IMR-90 (cell line): ENCODE results near the gene AMACR. TPM values are rescaled to one million over a fixed set of nuclear protein-coding genes. Genes with fewer than 3 reads are reported as not detected.

ENCODE experiments used
- ATAC-seq: fragments of 200-7000 bp; cut with Tn5 transposase; 2 replicates; pipeline ENCODE4 v1.9.1; 2020; ENCODE audit warnings: low read depth, mild to moderate bottlenecking, moderate library complexity
- BruUV-seq: library from RNA; stranded (reverse); fragments of 400-500 nt; replicated peaks from 2 replicates; lab custom pipeline; 2021; lab: Mats Ljungman, UMichigan
- CTCF ChIA-PET: fragments of 300-600 bp; formaldehyde crosslinking; extraction: SDS; loops from one replicate; lab custom pipeline; 2021; ENCODE audit warnings: antibody characterized with exemption; lab: Yijun Ruan, JAX
- POLR2A ChIA-PET: fragments of 300-600 bp; sonication (Branson Sonifier 250); formaldehyde crosslinking; loops from one replicate; lab custom pipeline; 2022; ENCODE audit warnings: antibody characterized with exemption; ENCODE audit not compliant: unreplicated experiment; lab: Charles Lee
- DNase-seq: peaks from one replicate; pipeline ENCODE4 v3.0.0; 2013
- H2AFZ ChIP-seq: replicated peaks from 2 replicates; pipeline ENCODE3; 2013; ENCODE audit warnings: low read length, mild to moderate bottlenecking; ENCODE audit not compliant: poor library complexity
- H2AK5ac ChIP-seq: 2 replicates; pipeline ENCODE4 v1.6.1; 2013; ENCODE audit warnings: low read depth, low read length, inconsistent platforms
- H2AK9ac ChIP-seq: replicated peaks from 2 replicates; pipeline ENCODE3; 2013; ENCODE audit warnings: mild to moderate bottlenecking, low read depth, low read length, moderate library complexity; ENCODE audit not compliant: poor library complexity
- H2BK120ac ChIP-seq: 2 replicates; pipeline ENCODE4 v1.6.1; 2013; ENCODE audit warnings: low read depth, low read length, inconsistent platforms
- H2BK15ac ChIP-seq: 3 replicates; pipeline ENCODE4 v1.6.1; 2013; ENCODE audit warnings: low read depth, low read length, inconsistent platforms
- H2BK20ac ChIP-seq: 2 replicates; pipeline ENCODE4 v1.6.1; 2013; ENCODE audit warnings: low read depth, mild to moderate bottlenecking, inconsistent platforms, low read length, moderate library complexity
- H2BK5ac ChIP-seq: 2 replicates; pipeline ENCODE4 v1.6.1; 2013; ENCODE audit warnings: mild to moderate bottlenecking, low read depth, low read length, inconsistent platforms; ENCODE audit not compliant: poor library complexity, severe bottlenecking
- H3K14ac ChIP-seq: replicated peaks from 2 replicates; pipeline ENCODE4 v1.6.1; 2013; ENCODE audit warnings: low read depth, low read length, inconsistent platforms
- H3K18ac ChIP-seq: 2 replicates; pipeline ENCODE4 v1.6.1; 2013; ENCODE audit warnings: low read depth, low read length, control low read depth
- H3K23ac ChIP-seq: 2 replicates; pipeline ENCODE4 v1.6.1; 2013; ENCODE audit warnings: low read depth, low read length, inconsistent platforms
- H3K27ac ChIP-seq: 2 replicates; pipeline ENCODE4 v1.5.1; 2013; ENCODE audit warnings: mild to moderate bottlenecking, control low read depth, low read length; ENCODE audit not compliant: insufficient read depth
- H3K27me3 ChIP-seq: 2 replicates; pipeline ENCODE4 v1.6.1; 2013; ENCODE audit warnings: low read length; ENCODE audit not compliant: control insufficient read depth, insufficient read depth
- H3K36me3 ChIP-seq: 2 replicates; pipeline ENCODE4 v1.6.1; 2013; ENCODE audit warnings: low read length, mixed read lengths; ENCODE audit not compliant: control insufficient read depth, insufficient read depth
- H3K4ac ChIP-seq: 2 replicates; pipeline ENCODE4 v1.6.1; 2013; ENCODE audit warnings: low read depth, low read length, inconsistent platforms
- H3K4me1 ChIP-seq: 2 replicates; pipeline ENCODE4 v1.6.1; 2013; ENCODE audit warnings: low read length, mixed read lengths; ENCODE audit not compliant: control insufficient read depth, insufficient read depth
- H3K4me2 ChIP-seq: 2 replicates; pipeline ENCODE4 v1.6.1; 2013; ENCODE audit warnings: low read depth, mild to moderate bottlenecking, control low read depth, low read length, moderate library complexity
- H3K4me3 ChIP-seq: 2 replicates; pipeline ENCODE4 v1.5.1; 2013; ENCODE audit warnings: low read depth, mild to moderate bottlenecking, control low read depth, low read length, moderate library complexity; ENCODE audit not compliant: insufficient read depth
- H3K56ac ChIP-seq: 2 replicates; pipeline ENCODE4 v1.6.1; 2013; ENCODE audit warnings: low read length, inconsistent platforms; ENCODE audit not compliant: insufficient read depth; ENCODE audit errors: extremely low read depth
- H3K79me1 ChIP-seq, 2 experiments: 2 replicates each; pipeline ENCODE4 v1.6.1; 2013; ENCODE audit warnings: low read length in 2 of 2, inconsistent platforms in 1 of 2, low read depth in 1 of 2
- H3K9ac ChIP-seq: 2 replicates; pipeline ENCODE4 v1.6.1; 2013; ENCODE audit warnings: low read depth, low read length, control low read depth
- H3K9me1 ChIP-seq: 2 replicates; pipeline ENCODE4 v1.6.1; 2013; ENCODE audit warnings: low read length, inconsistent platforms; ENCODE audit not compliant: insufficient read depth
- H3K9me3 ChIP-seq: 2 replicates; pipeline ENCODE4 v1.6.1; 2013; ENCODE audit warnings: low read length; ENCODE audit not compliant: control insufficient read depth, insufficient read depth
- H4K20me1 ChIP-seq: 2 replicates; pipeline ENCODE4 v1.6.1; 2013; ENCODE audit warnings: low read length, inconsistent platforms; ENCODE audit not compliant: insufficient read depth
- H4K5ac ChIP-seq: 2 replicates; pipeline ENCODE4 v1.6.1; 2013; ENCODE audit warnings: mild to moderate bottlenecking, low read depth, low read length, control low read depth
- H4K8ac ChIP-seq, 2 experiments: 2 replicates each; pipeline ENCODE4 v1.6.1; 2013; ENCODE audit warnings: low read depth in 2 of 2, low read length in 2 of 2, control low read depth in 1 of 2, inconsistent platforms in 1 of 2
- H4K91ac ChIP-seq: 2 replicates; pipeline ENCODE4 v1.6.1; 2013; ENCODE audit warnings: low read depth, low read length, inconsistent platforms; ENCODE audit not compliant: insufficient read depth
- CHD1 ChIP-seq: IDR thresholded peaks from 2 replicates; pipeline ENCODE4 v1.6.1; 2012; ENCODE audit warnings: low read depth, low read length, improper control_type of control experiment
- MAZ ChIP-seq: IDR thresholded peaks from 2 replicates; pipeline ENCODE4 v1.6.1; 2012; ENCODE audit warnings: low read depth, mild to moderate bottlenecking, low read length, improper control_type of control experiment, moderate library complexity, borderline replicate concordance
- RCOR1 ChIP-seq: IDR thresholded peaks from 2 replicates; pipeline ENCODE4 v1.6.1; 2012; ENCODE audit warnings: mild to moderate bottlenecking, low read length, improper control_type of control experiment; ENCODE audit not compliant: insufficient replicate concordance
- RFX5 ChIP-seq: IDR thresholded peaks from 2 replicates; pipeline ENCODE4 v1.8.0; 2012; ENCODE audit warnings: low read depth, mild to moderate bottlenecking, low read length, moderate library complexity
- SMC3 ChIP-seq: fragments of 150-350 bp; IDR thresholded peaks from 2 replicates; pipeline ENCODE4 v1.6.1; 2016; ENCODE audit warnings: low read depth, mild to moderate bottlenecking, antibody characterized with exemption, low read length, moderate library complexity
- WGBS, 2 experiments: methylation state at CpG; one replicate each; pipeline versions ENCODE4 v1.1.5 to v1.1.7; 2013; ENCODE audit warnings: missing lambda C conversion rate in 2 of 2; ENCODE audit not compliant: insufficient read length in 1 of 2; ENCODE audit errors: extremely low coverage in 2 of 2; 5-methylcytosine and 5-hydroxymethylcytosine counted together
- dilution Hi-C: fragments of 300-500 bp; cut with HindIII; formaldehyde crosslinking; loops from one replicate; pipeline ENCODE4 v1.14.3; 2018; ENCODE audit warnings: low sequenced_read_pairs; ENCODE audit not compliant: unreplicated experiment
- in situ Hi-C: fragments of 300-500 bp; cut with MboI; formaldehyde crosslinking; loops from 3 replicates; pipeline ENCODE4 v1.14.3; 2019; ENCODE audit warnings: low sequenced_read_pairs, inconsistent platforms, mixed read lengths
- intact Hi-C: fragments of 100-400 bp; cut with micrococcal nuclease; formaldehyde crosslinking; loops from 2 replicates; pipeline ENCODE4 v1.10.0; 2022
- polyA plus RNA-seq, 3 experiments: library from polyadenylated mRNA; depleted of rRNA; stranded (reverse); fragments of >200 nt; gene quantifications; 2 replicates each; pipeline ENCODE4 v1.2.3, GENCODE V29; 2012; ENCODE audit warnings: low replicate concordance in 1 of 3
- total RNA-seq: library from RNA; depleted of rRNA; stranded (reverse); fragments of >200 nt; gene quantifications from 2 replicates; pipeline ENCODE4 v1.2.3, GENCODE V29; 2012
- TF ChIP-seq, protein P1 (sequence below): fragments of 150-350 bp; IDR thresholded peaks from 2 replicates; pipeline ENCODE4 v1.6.1; 2017; ENCODE audit warnings: mild to moderate bottlenecking, antibody characterized with exemption, low read length, low read depth

The AMACR gene
- total and polyA plus RNA-seq, 2 of the 4 experiments (the other 2 are of a cell fraction), result 8.2 to 12.9 TPM

DNA sequence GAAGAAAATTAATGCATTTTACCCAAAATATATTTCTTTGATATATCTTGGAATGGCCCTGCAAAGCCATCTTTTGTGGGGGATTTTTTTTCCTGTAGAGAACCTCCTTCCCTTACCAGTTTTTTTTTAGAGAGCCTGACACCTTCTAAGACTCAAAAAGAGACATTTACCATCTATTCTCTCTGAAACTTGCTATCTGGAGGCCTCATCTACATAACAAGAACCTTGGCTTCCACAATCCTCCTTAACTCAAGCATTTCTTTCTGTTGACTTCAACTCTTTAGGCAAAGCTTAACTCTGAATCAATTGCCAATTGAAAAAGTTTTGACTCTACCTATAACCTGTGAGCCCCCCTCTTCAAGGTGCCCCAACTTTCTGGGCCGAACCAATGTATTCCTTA is 29.5 kb downstream of the AMACR start:
- Histone ChIP-seq H3K4me2 (no peak overlapping the region), H3K18ac (no peak overlapping the region), H2AK9ac (no peak overlapping the region), H3K79me1 (no peaks in the 10 kb centered on the region), H3K27me3 (peaks cover 12% of the 10 kb centered on the region), H3K4ac (no peak overlapping the region), H2BK120ac (no peak overlapping the region), H2BK15ac (no peak overlapping the region), H3K4me1 (peaks cover 6% of the 10 kb centered on the region), H3K9ac (no peak overlapping the region), H4K91ac (no peak overlapping the region), H2AK5ac (no peak overlapping the region), H4K5ac (no peak overlapping the region), H2BK20ac (no peak overlapping the region), H4K20me1 (no peaks in the 10 kb centered on the region), H2BK5ac (no peak overlapping the region), H3K56ac (no peak overlapping the region), H3K9me1 (no peaks in the 10 kb centered on the region), H2AFZ (no peak overlapping the region), H3K4me3 (no peak overlapping the region), H4K8ac (no peak overlapping the region), H3K14ac (no peak overlapping the region), H3K27ac (no peak overlapping the region), H3K9me3 (no peaks in the 10 kb centered on the region), H3K23ac (no peak overlapping the region), H3K36me3 (no peaks in the 10 kb centered on the region)
- POLR2A ChIA-PET, result no interaction called here
- BruUV-seq, result no TSS peak
- dilution Hi-C loops, result no loop called here
- intact Hi-C loops, result no loop called here
- in situ Hi-C loops, result loop anchor here (25.0 kb wide), 1 partner anchor 909 kb away; no protein-coding TSS in a partner anchor
- TF ChIP-seq CHD1, result no peak
- TF ChIP-seq, protein P1, sequence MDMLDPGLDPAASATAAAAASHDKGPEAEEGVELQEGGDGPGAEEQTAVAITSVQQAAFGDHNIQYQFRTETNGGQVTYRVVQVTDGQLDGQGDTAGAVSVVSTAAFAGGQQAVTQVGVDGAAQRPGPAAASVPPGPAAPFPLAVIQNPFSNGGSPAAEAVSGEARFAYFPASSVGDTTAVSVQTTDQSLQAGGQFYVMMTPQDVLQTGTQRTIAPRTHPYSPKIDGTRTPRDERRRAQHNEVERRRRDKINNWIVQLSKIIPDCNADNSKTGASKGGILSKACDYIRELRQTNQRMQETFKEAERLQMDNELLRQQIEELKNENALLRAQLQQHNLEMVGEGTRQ, result no peak
- TF ChIP-seq RCOR1, result no peak
- no peak for TF ChIP-seq MAZ
- TF ChIP-seq RFX5, result no peak
- no peak for TF ChIP-seq SMC3
- CTCF ChIA-PET, result no interaction called here
- no CpG with 5 or more reads among the region's 1 CpG for WGBS, 2 experiments
- ATAC-seq, result no peak
- DNase-seq, result no peak
